K562 (cell line): ENCODE results near the gene CCT3. TPM values are rescaled to one million over a fixed set of nuclear protein-coding genes. Genes with fewer than 3 reads are reported as not detected.
A peak's percentile ranks its signal among the peaks of the same experiment; 100 is the strongest.

Experiments used
- KAT8 ChIP-seq: fragments of 450-650 bp; IDR thresholded peaks from 2 replicates; pipeline ENCODE4 v1.6.1; 2016; ENCODE audit warnings: low read depth, mild to moderate bottlenecking
- KLF10 ChIP-seq: fragments of 250-450 bp; sonication (Bioruptor Pico); IDR thresholded peaks from 2 replicates; pipeline ENCODE4 v1.6.1; 2021; ENCODE audit warnings: matching md5 sums
- MNT ChIP-seq, 2 experiments: fragments of 450-650 bp; conservative IDR thresholded peaks; 2 replicates each; pipeline ENCODE4 v1.6.1; 2017; ENCODE audit warnings: mild to moderate bottlenecking in 2 of 2, moderate library complexity in 2 of 2
- PKNOX1 ChIP-seq: fragments of 450-650 bp; IDR thresholded peaks from 2 replicates; pipeline ENCODE4 v1.6.1; 2016
- PRMT5 ChIP-seq: sonication (generic); formaldehyde crosslinking; IDR thresholded peaks from 2 replicates; pipeline ENCODE4 v1.5.0; 2020; ENCODE audit warnings: missing genetic modification reagents
- RBM15 ChIP-seq: fragments of 200-400 bp; formaldehyde crosslinking; IDR thresholded peaks from 2 replicates; pipeline ENCODE4 v1.6.1; 2018; ENCODE audit warnings: mild to moderate bottlenecking, low read length, moderate library complexity; ENCODE audit not compliant: insufficient read depth
- TSC22D4 ChIP-seq: fragments of 450-650 bp; IDR thresholded peaks from 2 replicates; pipeline ENCODE4 v1.6.1; 2016; ENCODE audit warnings: missing genetic modification characterization, missing biosample characterization, control low read depth
- USF2 ChIP-seq: sonication (generic); formaldehyde crosslinking; IDR thresholded peaks from 2 replicates; pipeline ENCODE4 v1.5.0; 2020; ENCODE audit warnings: missing genetic modification reagents
- YY1 ChIP-seq, 3 experiments: IDR thresholded peaks; 2 replicates each; pipeline ENCODE4 v1.6.1; 2011; ENCODE audit warnings: low read length in 2 of 3, mild to moderate bottlenecking in 2 of 3, moderate library complexity in 2 of 3, borderline replicate concordance in 1 of 3, control low read depth in 1 of 3, low read depth in 1 of 3; ENCODE audit not compliant: insufficient read depth in 3 of 3, insufficient replicate concordance in 2 of 3, control insufficient read depth in 1 of 3, insufficient read length in 1 of 3; ENCODE audit errors: extremely low read depth in 1 of 3
- ZNF124 ChIP-seq: sonication (generic); formaldehyde crosslinking; IDR thresholded peaks from 2 replicates; pipeline ENCODE4 v1.8.1; 2022; ENCODE audit warnings: missing genetic modification reagents
- ZNF318 ChIP-seq, 2 experiments: fragments of 450-650 bp; IDR thresholded peaks; 2 replicates each; pipeline ENCODE4 v1.6.1; 2016; ENCODE audit warnings: mild to moderate bottlenecking in 2 of 2, borderline replicate concordance in 1 of 2, low read depth in 1 of 2, moderate library complexity in 1 of 2
- ZNF589 ChIP-seq: fragments of 200-800 bp; sonication (Bioruptor generic); IDR thresholded peaks from 2 replicates; pipeline ENCODE4 v1.6.1; 2016; ENCODE audit warnings: low read depth, missing genetic modification characterization, missing compliant biosample characterization
- ZNF740 ChIP-seq, 3 experiments: fragments of 200-800 bp in 1 of 3; sonication (Bioruptor generic) in 1 of 3; sonication (generic) in 1 of 3; formaldehyde crosslinking in 1 of 3; IDR thresholded peaks; 2 replicates each; pipeline versions ENCODE4 v1.6.1 to v1.8.0; 2016 to 2022; ENCODE audit warnings: mild to moderate bottlenecking in 2 of 3, missing compliant biosample characterization in 2 of 3, missing genetic modification characterization in 2 of 3, missing genetic modification reagents in 1 of 3
- ZNF76 ChIP-seq: fragments of 250-450 bp; sonication (Bioruptor Pico); IDR thresholded peaks from 2 replicates; pipeline ENCODE4 v1.4.0; 2020; ENCODE audit warnings: mild to moderate bottlenecking, moderate library complexity, borderline replicate concordance
- polyA plus RNA-seq, 8 experiments: library from polyadenylated mRNA; depleted of rRNA in 4 of 8; stranded (reverse) in 5 of 8; unstranded in 3 of 8; fragments of >200 nt; fragmentation: Nextera tagmentation in 2 of 8; fragmentation: Illumina TruSeq in 1 of 8; extraction: Ambion mirVana in 2 of 8; extraction: Trizol in 1 of 8; gene quantifications; 2 replicates each; pipeline versions ENCODE4 v1.2.1 to v1.2.3, GENCODE V29; 2011 to 2014; ENCODE audit warnings: inconsistent platforms in 1 of 8, missing spikeins in 1 of 8
- total RNA-seq, 7 experiments: library from RNA; depleted of rRNA in 6 of 7; stranded (reverse); fragments of >200 nt in 6 of 7; fragmentation: Illumina TruSeq in 2 of 7; extraction: Trizol in 2 of 7; gene quantifications; 2 replicates each; pipeline versions ENCODE4 v1.2.1 to v1.2.3, GENCODE V29; 2011 to 2021; ENCODE audit warnings: low replicate concordance in 1 of 7

CCT3 gene
- total and polyA plus RNA-seq, 9 of the 15 experiments (the other 6 are each of a cell fraction or from before 2014, with no cell fraction given) = 475 to 1,167 (median 610) TPM

- TF ChIP-seq ZNF740 (CRISPR knock-in tag; IDR thresholded peaks at IDR 0.05) = no peak
- no peak for TF ChIP-seq ZNF740 (tag; IDR thresholded peaks at IDR 0.05)
- TF ChIP-seq USF2 (CRISPR knock-in tag) = peak; percentile 65
- peak in 1 of 3 experiments; percentile 21 for TF ChIP-seq YY1 (IDR thresholded peaks at IDR 0.05; ENCODE audit: borderline replicate concordance in 1 of 3, control insufficient read depth in 1 of 3, extremely low read depth in 1 of 3, insufficient read depth in 3 of 3, insufficient read length in 1 of 3, insufficient replicate concordance in 2 of 3, low read depth in 1 of 3, low read length in 2 of 3)
- TF ChIP-seq ZNF589 = no peak
- no peak for TF ChIP-seq KAT8
- TF ChIP-seq TSC22D4 (tag) = no peak
- TF ChIP-seq KLF10 (CRISPR knock-in tag) = no peak
- no peak for TF ChIP-seq ZNF76
- no peak for TF ChIP-seq RBM15
- TF ChIP-seq PRMT5 (CRISPR knock-in tag) = no peak
- no peak for TF ChIP-seq ZNF124 (CRISPR knock-in tag)
- TF ChIP-seq ZNF318 (IDR thresholded peaks at IDR 0.05; ENCODE audit: borderline replicate concordance in 1 of 2, low read depth in 1 of 2) = no peak
- peak; percentile 63 for TF ChIP-seq PKNOX1
- TF ChIP-seq MNT (conservative IDR thresholded peaks at IDR 0.05) = peak; percentile 99
These were observed 56.8 kb downstream of the CCT3 start (continued) for GRCh38 chr1:156281281-156281680.
